PFSK-1 (cell line): ENCODE measurements around the gene ADAT2.

Experiments
- POLR2AphosphoS5 ChIP-seq: IDR thresholded peaks from 2 replicates; pipeline ENCODE4 v1.6.1; 2012; ENCODE audit warnings: low read depth, mild to moderate bottlenecking, control low read depth, low read length, moderate library complexity
- TAF1 ChIP-seq: IDR thresholded peaks from 2 replicates; pipeline ENCODE4 v1.6.1; 2012; ENCODE audit warnings: low read length, control low read depth, borderline replicate concordance; ENCODE audit not compliant: insufficient read depth
- TF ChIP-seq, protein P1 (sequence below), 2 experiments: IDR thresholded peaks; 2 replicates each; pipeline versions ENCODE4 v1.6.1 to v1.8.0; 2011 to 2012; ENCODE audit warnings: low read depth in 2 of 2, low read length in 2 of 2, control low read depth in 1 of 2, inconsistent platforms in 1 of 2, mild to moderate bottlenecking in 1 of 2, moderate library complexity in 1 of 2; ENCODE audit not compliant: insufficient read depth in 1 of 2

DNA sequence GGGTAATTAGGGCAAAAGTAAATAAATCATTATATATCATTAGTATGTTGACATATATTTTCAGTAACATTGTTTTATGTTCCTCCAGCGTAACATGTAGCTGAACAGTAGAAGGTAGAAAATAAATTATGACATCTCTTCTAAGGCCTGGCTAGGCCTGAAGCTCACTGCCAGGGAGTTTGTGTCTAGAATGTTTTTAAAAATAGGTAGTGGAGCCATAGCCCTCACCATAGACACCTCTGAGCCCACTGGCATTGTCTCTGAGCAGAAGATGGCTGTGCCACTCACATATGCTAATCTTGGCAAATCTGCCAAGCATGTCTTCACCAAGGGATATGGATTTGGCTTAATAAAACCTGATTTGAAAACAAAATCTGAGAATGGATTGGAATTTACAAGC lies 39.7 kb upstream of the ADAT2 start:
- TF ChIP-seq, protein P1, sequence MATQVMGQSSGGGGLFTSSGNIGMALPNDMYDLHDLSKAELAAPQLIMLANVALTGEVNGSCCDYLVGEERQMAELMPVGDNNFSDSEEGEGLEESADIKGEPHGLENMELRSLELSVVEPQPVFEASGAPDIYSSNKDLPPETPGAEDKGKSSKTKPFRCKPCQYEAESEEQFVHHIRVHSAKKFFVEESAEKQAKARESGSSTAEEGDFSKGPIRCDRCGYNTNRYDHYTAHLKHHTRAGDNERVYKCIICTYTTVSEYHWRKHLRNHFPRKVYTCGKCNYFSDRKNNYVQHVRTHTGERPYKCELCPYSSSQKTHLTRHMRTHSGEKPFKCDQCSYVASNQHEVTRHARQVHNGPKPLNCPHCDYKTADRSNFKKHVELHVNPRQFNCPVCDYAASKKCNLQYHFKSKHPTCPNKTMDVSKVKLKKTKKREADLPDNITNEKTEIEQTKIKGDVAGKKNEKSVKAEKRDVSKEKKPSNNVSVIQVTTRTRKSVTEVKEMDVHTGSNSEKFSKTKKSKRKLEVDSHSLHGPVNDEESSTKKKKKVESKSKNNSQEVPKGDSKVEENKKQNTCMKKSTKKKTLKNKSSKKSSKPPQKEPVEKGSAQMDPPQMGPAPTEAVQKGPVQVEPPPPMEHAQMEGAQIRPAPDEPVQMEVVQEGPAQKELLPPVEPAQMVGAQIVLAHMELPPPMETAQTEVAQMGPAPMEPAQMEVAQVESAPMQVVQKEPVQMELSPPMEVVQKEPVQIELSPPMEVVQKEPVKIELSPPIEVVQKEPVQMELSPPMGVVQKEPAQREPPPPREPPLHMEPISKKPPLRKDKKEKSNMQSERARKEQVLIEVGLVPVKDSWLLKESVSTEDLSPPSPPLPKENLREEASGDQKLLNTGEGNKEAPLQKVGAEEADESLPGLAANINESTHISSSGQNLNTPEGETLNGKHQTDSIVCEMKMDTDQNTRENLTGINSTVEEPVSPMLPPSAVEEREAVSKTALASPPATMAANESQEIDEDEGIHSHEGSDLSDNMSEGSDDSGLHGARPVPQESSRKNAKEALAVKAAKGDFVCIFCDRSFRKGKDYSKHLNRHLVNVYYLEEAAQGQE (IDR thresholded peaks at IDR 0.05; ENCODE audit: insufficient read depth in 1 of 2, low read depth in 2 of 2, low read length in 2 of 2), result no peak
- no peak for TF ChIP-seq POLR2AphosphoS5
- TF ChIP-seq TAF1, result no peak
